HepG2 (cell line): ENCODE measurements around the gene AARSD1. TPM values are rescaled to one million over a fixed set of nuclear protein-coding genes. Genes with fewer than 3 reads are reported as not detected.

ENCODE experiments used
- BRD4 ChIP-seq: sonication (generic); formaldehyde crosslinking; IDR thresholded peaks from 2 replicates; pipeline ENCODE4 v1.4.0; 2020; ENCODE audit warnings: missing genetic modification reagents
- DBP ChIP-seq: sonication (generic); formaldehyde crosslinking; IDR thresholded peaks from 2 replicates; pipeline ENCODE4 v1.4.0; 2020; ENCODE audit warnings: missing genetic modification reagents; ENCODE audit errors: not compliant biosample characterization
- FOXO4 ChIP-seq: sonication (generic); formaldehyde crosslinking; conservative IDR thresholded peaks from 2 replicates; pipeline ENCODE4 v1.8.1; 2023; ENCODE audit warnings: missing genetic modification reagents
- FOXP1 ChIP-seq, 2 experiments: fragments of 450-650 bp in 1 of 2; IDR thresholded peaks; 2 replicates each; pipeline ENCODE4 v1.6.1; 2017 to 2018; ENCODE audit warnings: antibody characterized with exemption in 1 of 2
- HNF4A ChIP-seq: sonication (generic); formaldehyde crosslinking; IDR thresholded peaks from 2 replicates; pipeline ENCODE4 v1.4.0; 2020; ENCODE audit warnings: missing genetic modification reagents
- KDM2A ChIP-seq: sonication (generic); formaldehyde crosslinking; IDR thresholded peaks from 2 replicates; pipeline ENCODE4 v1.4.0; 2020; ENCODE audit warnings: low read depth, missing genetic modification reagents, borderline replicate concordance
- LCORL ChIP-seq, 2 experiments: fragments of 450-650 bp in 1 of 2; sonication (generic) in 1 of 2; formaldehyde crosslinking in 1 of 2; IDR thresholded peaks; 2 replicates each; pipeline versions ENCODE4 v1.5.0 to v1.6.1; 2017 to 2020; ENCODE audit warnings: antibody characterized with exemption in 1 of 2, missing genetic modification reagents in 1 of 2
- MAF1 ChIP-seq: sonication (generic); formaldehyde crosslinking; IDR thresholded peaks from 2 replicates; pipeline ENCODE4 v1.5.0; 2020; ENCODE audit warnings: missing genetic modification reagents, borderline replicate concordance
- MIER2 ChIP-seq: IDR thresholded peaks from 2 replicates; pipeline ENCODE4 v1.6.1; 2016; ENCODE audit warnings: missing biosample characterization, missing genetic modification reagents
- MXI1 ChIP-seq: IDR thresholded peaks from 3 replicates; pipeline ENCODE4 v1.6.1; 2012; ENCODE audit warnings: low read depth, low read length, inconsistent platforms, borderline replicate concordance
- NCOR1 ChIP-seq: fragments of 200-600 bp; sonication (generic); IDR thresholded peaks from 2 replicates; pipeline ENCODE4 v1.7.0; 2017; ENCODE audit warnings: antibody characterized with exemption, low read length, borderline replicate concordance
- PHF8 ChIP-seq: sonication (generic); formaldehyde crosslinking; IDR thresholded peaks from 2 replicates; pipeline ENCODE4 v1.5.0; 2020; ENCODE audit warnings: missing genetic modification reagents
- SMAD1 ChIP-seq: sonication (generic); formaldehyde crosslinking; IDR thresholded peaks from 2 replicates; pipeline ENCODE4 v1.4.0; 2020; ENCODE audit warnings: missing genetic modification reagents, low read depth, mild to moderate bottlenecking, borderline replicate concordance
- SNAPC4 ChIP-seq: sonication (generic); formaldehyde crosslinking; IDR thresholded peaks from 2 replicates; pipeline ENCODE4 v1.4.0; 2020; ENCODE audit warnings: mild to moderate bottlenecking, missing genetic modification reagents
- THYN1 ChIP-seq: sonication (generic); formaldehyde crosslinking; IDR thresholded peaks from 2 replicates; pipeline ENCODE4 v1.8.1; 2023; ENCODE audit warnings: low read depth, mild to moderate bottlenecking, moderate library complexity, missing genetic modification reagents, borderline replicate concordance
- ZBTB34 ChIP-seq: sonication (generic); formaldehyde crosslinking; IDR thresholded peaks from 2 replicates; pipeline ENCODE4 v1.8.0; 2022; ENCODE audit warnings: mild to moderate bottlenecking, missing genetic modification reagents
- ZKSCAN8 ChIP-seq: IDR thresholded peaks from 2 replicates; pipeline ENCODE4 v1.6.1; 2016; ENCODE audit warnings: borderline replicate concordance, missing genetic modification reagents, missing compliant biosample characterization
- ZNF253 ChIP-seq: sonication (generic); formaldehyde crosslinking; IDR thresholded peaks from 2 replicates; pipeline ENCODE4 v1.8.0; 2022; ENCODE audit warnings: mild to moderate bottlenecking, missing genetic modification reagents, borderline replicate concordance
- ZNF484 ChIP-seq: sonication (generic); formaldehyde crosslinking; IDR thresholded peaks from 2 replicates; pipeline ENCODE4 v1.5.1; 2020; ENCODE audit warnings: mild to moderate bottlenecking, low read depth, missing genetic modification reagents, borderline replicate concordance
- ZNF7 ChIP-seq: IDR thresholded peaks from 2 replicates; pipeline ENCODE4 v1.6.1; 2016; ENCODE audit warnings: missing biosample characterization, missing genetic modification reagents
- ZSCAN12 ChIP-seq: sonication (generic); formaldehyde crosslinking; IDR thresholded peaks from 2 replicates; pipeline ENCODE4 v1.9.0; 2021; ENCODE audit warnings: mild to moderate bottlenecking, missing genetic modification reagents
- polyA plus RNA-seq, 8 experiments: library from polyadenylated mRNA; depleted of rRNA in 3 of 8; stranded (reverse) in 7 of 8; unstranded in 1 of 8; fragments of >200 nt; fragmentation: Illumina TruSeq in 4 of 8; extraction: Trizol in 4 of 8; gene quantifications; 2 replicates each; pipeline versions ENCODE4 v1.2.1 to v1.2.3, GENCODE V29; 2011 to 2016; ENCODE audit warnings: low read depth in 4 of 8, missing spikeins in 1 of 8, mixed read lengths in 1 of 8; ENCODE audit not compliant: insufficient read depth in 1 of 8
- total RNA-seq, 5 experiments: library from RNA; depleted of rRNA; stranded (reverse); fragments of >200 nt; fragmentation: Illumina TruSeq; extraction: Trizol; gene quantifications; 2 replicates each; pipeline ENCODE4 v1.2.3, GENCODE V29; 2016; ENCODE audit warnings: low read depth in 1 of 5

AARSD1 gene
- total and polyA plus RNA-seq, 2 of the 13 experiments (the other 11 are each of a cell fraction or from before 2014, with no cell fraction given): 24.7 to 29.3 TPM

- TF ChIP-seq SNAPC4 (CRISPR knock-in tag): no peak
- 0 out of 2 replicates have a peak, but pooled peaks have one; percentile 20 for TF ChIP-seq HNF4A (CRISPR knock-in tag)
- no peak for TF ChIP-seq LCORL (IDR thresholded peaks at IDR 0.05)
- TF ChIP-seq LCORL (CRISPR knock-in tag; IDR thresholded peaks at IDR 0.05): no peak
- TF ChIP-seq SMAD1 (CRISPR knock-in tag): no peak
- no peak for TF ChIP-seq NCOR1
- no peak for TF ChIP-seq FOXO4
- TF ChIP-seq MAF1 (CRISPR knock-in tag): 0 out of 2 replicates have a peak, but pooled peaks have one; percentile 12
- TF ChIP-seq ZBTB34 (CRISPR knock-in tag): no peak
- peak; percentile 68 for TF ChIP-seq ZNF7
- no peak for TF ChIP-seq ZKSCAN8 (CRISPR knock-in tag)
- 0 out of 3 replicates have a peak, but pooled peaks have one; percentile 20 for TF ChIP-seq MXI1
- peak; percentile 19 for TF ChIP-seq DBP (CRISPR knock-in tag)
- TF ChIP-seq ZSCAN12 (CRISPR knock-in tag): 0 out of 2 replicates have a peak, but pooled peaks have one; percentile 23
- TF ChIP-seq BRD4 (CRISPR knock-in tag): no peak
- TF ChIP-seq MIER2: 0 out of 2 replicates have a peak, but pooled peaks have one; percentile 17
- TF ChIP-seq PHF8 (CRISPR knock-in tag): no peak
- no peak for TF ChIP-seq THYN1
- no peak for TF ChIP-seq KDM2A
- no peak for TF ChIP-seq ZNF253 (CRISPR knock-in tag)
- no peak for TF ChIP-seq FOXP1 (IDR thresholded peaks at IDR 0.05)
- TF ChIP-seq FOXP1 (CRISPR knock-in tag; IDR thresholded peaks at IDR 0.05): peak; percentile 27; the same call in 1 of the 2 replicates
- no peak for TF ChIP-seq ZNF484 (CRISPR knock-in tag)
Measured at GRCh38 chr17:42997390-42997983, 33.2 kb upstream of the AARSD1 start (continued).
